Measurements from ENCODE around the gene CAPN7. TPM values are rescaled to one million over a fixed set of nuclear protein-coding genes. Genes with fewer than 3 reads are reported as not detected.

Gene CAPN7
- total and polyA plus RNA-seq, 12 donors = 8.9 to 38.0 (median 26.4) TPM

DNA sequence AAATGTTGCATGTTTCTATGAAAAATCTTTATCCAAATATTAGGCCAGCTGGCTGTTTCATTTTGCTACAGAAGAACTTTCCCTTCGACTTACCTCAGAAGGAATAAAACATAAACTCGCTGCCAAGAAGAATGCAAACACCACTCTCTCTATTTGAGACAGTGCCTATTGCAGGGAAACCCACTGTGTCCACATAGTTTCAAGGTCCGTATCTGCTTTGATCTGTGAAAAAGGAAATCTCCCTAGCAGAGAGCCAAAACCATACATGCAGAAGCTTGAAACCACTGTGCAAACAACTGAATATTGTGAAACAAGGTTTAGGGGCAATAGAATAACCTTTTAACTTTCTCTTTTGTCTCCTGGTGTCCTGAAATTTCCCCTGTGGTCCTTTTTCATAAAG, 35.0 kb upstream of the CAPN7 start:
- intact Hi-C loops (cut with DNase I) = loop anchor here in 2 of 10 donors (10.0 kb wide), 2 partner anchors 46 to 56 kb away; no protein-coding TSS in a partner anchor
- H3K27me3 ChIP-seq = peaks cover 0 to 6% (median 0%) of the 10 kb centered on the region in 7 donors
- no peaks in the 10 kb centered on the region for H3K36me3 ChIP-seq
- 69 to 80% methylated on average over 3 of the region's 3 CpGs for WGBS, 2 donors
- H3K4me1 ChIP-seq = peaks cover 0 to 5% (median 0%) of the 10 kb centered on the region in 9 donors
- H3K27ac ChIP-seq = no peak overlapping the region
- DNase-seq = no peak
- no peak for ATAC-seq
- TF ChIP-seq CTCF (IDR thresholded peaks at IDR 0.05) = no peak
- H3K9me3 ChIP-seq = no peaks in the 10 kb centered on the region
- no peak overlapping the region for H3K4me3 ChIP-seq

DNA sequence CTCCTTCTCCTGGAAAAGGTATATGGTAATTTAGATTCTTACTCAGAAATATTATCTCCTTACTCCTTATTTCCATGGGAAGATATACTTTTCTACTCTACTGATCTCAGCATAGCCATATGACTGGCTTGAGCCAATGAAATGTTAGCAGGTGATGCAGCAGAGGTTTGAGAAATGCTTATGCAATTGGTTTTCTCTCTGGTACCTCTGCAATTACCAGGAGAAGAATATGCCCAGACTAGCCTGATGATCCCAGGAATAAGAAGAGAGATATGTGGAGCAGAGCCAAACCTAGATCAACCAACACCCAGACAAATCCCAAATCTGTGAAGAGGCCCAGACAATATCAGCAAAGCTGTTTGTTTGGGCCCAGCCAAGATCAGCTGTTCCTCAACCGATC, 33.2 kb upstream of the CAPN7 start:
- intact Hi-C loops (cut with DNase I) = loop anchor here in 2 of 10 donors (10.0 kb wide), 2 partner anchors 48 to 58 kb away; no protein-coding TSS in a partner anchor
- no peak for ATAC-seq
- no peak for TF ChIP-seq CTCF (IDR thresholded peaks at IDR 0.05)
- Histone ChIP-seq H3K9me3 (no peaks in the 10 kb centered on the region), H3K36me3 (no peaks in the 10 kb centered on the region), H3K4me1 (peaks cover 0 to 5% (median 0%) of the 10 kb centered on the region in 9 donors), H3K27me3 (peaks cover 0 to 9% (median 0%) of the 10 kb centered on the region in 7 donors), H3K27ac (no peak overlapping the region), H3K4me3 (no peak overlapping the region)
- DNase-seq = no peak
- WGBS, 2 donors = 79 to 91% methylated on average over 1 of the region's 1 CpG

- Histone ChIP-seq H3K9me3 (no peaks in the 10 kb centered on the region), H3K4me1 (peaks cover 0 to 5% (median 0%) of the 10 kb centered on the region in 9 donors), H3K27ac (no peak overlapping the region), H3K4me3 (no peak overlapping the region), H3K27me3 (peaks cover 0 to 15% (median 4%) of the 10 kb centered on the region in 7 donors), H3K36me3 (no peaks in the 10 kb centered on the region)
- WGBS, 2 donors = 33 to 47% methylated on average over 8 of the region's 8 CpGs
- TF ChIP-seq CTCF (IDR thresholded peaks at IDR 0.05) = no peak
- ATAC-seq = peak in 7 of 8 donors; percentile 55 to 93 (median 82)
- peak in 1 of 2 donors; percentile 38 for DNase-seq
- intact Hi-C loops (cut with DNase I) = loop anchor here in 2 of 10 donors (10.0 kb wide), 2 partner anchors 50 to 60 kb away; no protein-coding TSS in a partner anchor
Measured at GRCh38 chr3:15174953-15175352, 31.1 kb upstream of the CAPN7 start.

- DNase-seq = no peak
- no peak overlapping the region for H3K4me3 ChIP-seq
- no peaks in the 10 kb centered on the region for H3K36me3 ChIP-seq
- peaks cover 0 to 22% (median 4%) of the 10 kb centered on the region in 7 donors for H3K27me3 ChIP-seq
- H3K4me1 ChIP-seq = peaks cover 0 to 5% (median 0%) of the 10 kb centered on the region in 9 donors
- no peak for TF ChIP-seq CTCF (IDR thresholded peaks at IDR 0.05)
- peak in 4 of 8 donors; percentile 54 to 78 (median 64) for ATAC-seq
- peak overlapping the region in 1 of 10 donors; percentile 4 for H3K27ac ChIP-seq
- no peaks in the 10 kb centered on the region for H3K9me3 ChIP-seq
- WGBS, 2 donors = 90 to 92% methylated on average over 1 of the region's 1 CpG
- intact Hi-C loops (cut with DNase I) = loop anchor here in 2 of 10 donors (10.0 kb wide), 2 partner anchors 51 to 61 kb away; no protein-coding TSS in a partner anchor
Measured at GRCh38 chr3:15175605-15176004, 30.4 kb upstream of the CAPN7 start.
